ENCODE results near the gene SDK1.

Gene SDK1

GRCh38 chr7:3459111-3459510 is 158.1 kb downstream of the SDK1 start:
- no peak for DNase-seq (ENCODE audit: low spot score)

- DNase-seq (ENCODE audit: low spot score) = no peak
These were observed 160.9 kb downstream of the SDK1 start for GRCh38 chr7:3461923-3462322.

DNA sequence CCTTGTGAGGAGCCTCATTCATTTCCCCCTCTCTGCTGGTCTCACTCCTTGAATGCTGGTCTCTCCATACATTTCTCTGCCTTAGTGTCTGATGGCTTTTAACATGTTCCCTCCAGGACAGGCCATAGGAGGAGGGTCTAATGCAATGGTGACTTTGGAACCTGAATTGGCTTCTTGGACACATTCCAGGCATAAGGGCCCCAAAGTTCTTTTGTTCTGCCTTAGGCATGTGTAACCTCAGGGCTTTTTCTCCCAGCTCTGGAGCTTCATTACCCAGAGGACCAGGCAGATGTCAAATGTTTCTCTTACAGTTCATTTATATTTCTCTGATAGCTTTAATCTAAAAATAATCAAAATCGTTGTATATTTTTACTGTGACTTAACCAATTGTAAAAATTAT is 162.6 kb downstream of the SDK1 start:
- DNase-seq (ENCODE audit: low spot score) = no peak

DNA sequence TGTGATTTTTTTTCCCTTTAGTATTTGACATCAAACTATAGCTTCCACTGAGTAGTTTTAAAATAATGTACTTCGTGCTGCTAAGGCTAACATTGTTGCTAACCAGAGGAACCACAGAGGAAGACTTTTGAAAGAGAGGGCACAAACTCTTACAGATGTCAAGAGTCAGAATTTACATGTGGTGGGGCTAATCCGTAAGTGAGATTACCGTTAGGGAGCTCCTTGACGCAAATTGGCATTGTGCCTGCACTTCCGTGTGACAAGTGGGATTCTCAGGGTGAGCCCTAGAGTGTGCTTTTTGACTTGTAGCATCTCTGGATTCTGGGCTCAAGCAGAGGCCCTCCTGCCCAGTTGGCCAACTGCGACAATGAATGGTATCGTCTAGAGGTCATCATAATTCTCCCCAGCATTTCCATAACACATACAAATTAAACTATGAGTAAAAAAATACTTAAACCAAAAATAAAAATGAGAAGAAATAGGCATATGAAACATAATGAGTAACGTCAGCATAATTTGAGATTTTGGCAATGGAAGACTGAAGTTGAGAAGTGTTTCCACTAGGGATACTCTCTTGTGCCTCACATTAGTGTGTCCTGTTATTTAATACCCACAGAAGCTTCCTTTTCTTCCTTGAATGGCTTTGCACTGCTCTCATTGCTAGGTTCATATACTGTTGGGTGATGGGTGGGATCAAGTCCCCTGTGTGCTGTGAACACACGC is 164.0 kb downstream of the SDK1 start:
- no peak for DNase-seq (ENCODE audit: low spot score)

DNA sequence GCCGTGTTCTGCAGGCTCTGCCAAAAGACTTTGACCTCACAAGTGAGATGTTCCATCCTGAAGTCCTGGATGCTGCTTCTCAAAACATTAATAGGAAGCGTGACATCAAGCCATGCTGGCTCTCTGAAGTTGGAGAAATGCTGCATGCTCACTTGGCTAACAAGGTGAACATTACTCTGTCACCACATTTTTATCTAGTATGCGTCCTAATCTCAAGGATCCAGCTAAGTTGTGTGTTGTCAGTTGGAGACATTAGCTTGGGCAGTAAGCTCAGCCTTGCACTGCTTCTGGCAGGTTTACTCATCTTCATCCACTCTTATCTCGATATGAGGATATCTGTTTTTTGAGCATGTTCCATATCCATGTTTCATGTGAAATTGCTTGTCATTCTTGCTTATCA is 165.2 kb downstream of the SDK1 start:
- no peak for DNase-seq (ENCODE audit: low spot score)

DNA sequence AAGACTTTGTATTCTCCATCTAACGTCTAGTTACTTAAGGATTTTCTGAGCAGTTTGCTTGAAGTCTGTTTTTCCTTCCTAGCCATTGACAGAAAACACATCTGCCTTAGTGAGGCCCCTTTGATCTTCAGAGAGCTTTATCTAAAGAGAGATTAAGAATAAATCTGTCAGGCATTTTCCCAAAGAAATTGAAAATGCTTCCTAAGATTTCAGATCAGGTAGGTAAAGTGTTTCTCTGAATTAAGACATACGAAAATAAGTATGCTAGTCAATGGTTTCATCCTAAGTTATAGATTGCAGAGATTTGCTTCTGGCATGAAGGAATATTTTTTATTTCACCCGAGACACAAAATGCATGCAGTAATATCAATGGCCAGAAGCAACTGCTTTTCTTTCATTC is 168.6 kb downstream of the SDK1 start:
- no peak for DNase-seq (ENCODE audit: low spot score)

DNA sequence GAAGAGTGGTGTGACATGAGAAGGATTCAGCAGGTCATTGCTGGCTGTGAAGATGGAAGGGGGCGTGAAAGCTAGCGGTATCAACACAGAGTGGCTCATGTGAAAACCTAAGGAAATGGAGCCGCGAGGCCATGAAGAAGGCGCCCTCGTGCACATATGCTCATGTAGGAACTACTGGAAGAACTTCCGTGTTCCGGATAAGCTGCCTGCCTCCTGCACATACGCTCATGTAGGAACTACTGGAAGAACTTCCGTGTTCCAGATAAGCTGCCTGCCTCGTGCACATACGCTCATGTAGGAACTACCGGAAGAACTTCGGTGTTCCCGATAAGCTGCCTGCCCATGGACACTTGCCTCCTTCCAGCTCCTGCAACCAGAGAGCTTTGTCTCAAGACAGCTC is 179.1 kb downstream of the SDK1 start:
- DNase-seq (ENCODE audit: low spot score) = no peak

- no peak for DNase-seq (ENCODE audit: low spot score)
These were observed 180.4 kb downstream of the SDK1 start for GRCh38 chr7:3481435-3481834.

GRCh38 chr7:3482147-3482921 is 181.3 kb downstream of the SDK1 start:
- no peak for DNase-seq (ENCODE audit: low spot score)

GRCh38 chr7:3486841-3487240 is 185.8 kb downstream of the SDK1 start:
- no peak for DNase-seq (ENCODE audit: low spot score)

GRCh38 chr7:3488829-3489228 is 187.8 kb downstream of the SDK1 start:
- DNase-seq (ENCODE audit: low spot score) = no peak

DNA sequence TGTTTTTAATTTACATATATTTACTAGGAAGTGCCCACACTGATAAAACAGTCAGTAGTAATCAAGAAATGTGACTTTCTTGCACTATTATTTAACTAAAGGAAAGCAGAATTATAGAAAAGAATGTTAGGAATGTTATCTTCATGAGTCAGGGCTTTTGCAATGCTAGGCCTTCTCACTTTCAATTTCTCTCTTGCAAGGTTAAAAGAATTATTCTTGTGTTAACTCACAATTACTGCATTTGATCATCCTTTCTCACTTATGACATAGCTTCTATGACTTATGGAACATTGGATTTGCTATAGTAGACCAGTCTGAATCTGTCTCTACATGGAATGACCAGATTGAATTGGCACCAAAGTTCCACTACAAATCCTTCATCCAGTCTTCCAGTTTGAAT is 192.4 kb downstream of the SDK1 start:
- DNase-seq (ENCODE audit: low spot score) = no peak

DNA sequence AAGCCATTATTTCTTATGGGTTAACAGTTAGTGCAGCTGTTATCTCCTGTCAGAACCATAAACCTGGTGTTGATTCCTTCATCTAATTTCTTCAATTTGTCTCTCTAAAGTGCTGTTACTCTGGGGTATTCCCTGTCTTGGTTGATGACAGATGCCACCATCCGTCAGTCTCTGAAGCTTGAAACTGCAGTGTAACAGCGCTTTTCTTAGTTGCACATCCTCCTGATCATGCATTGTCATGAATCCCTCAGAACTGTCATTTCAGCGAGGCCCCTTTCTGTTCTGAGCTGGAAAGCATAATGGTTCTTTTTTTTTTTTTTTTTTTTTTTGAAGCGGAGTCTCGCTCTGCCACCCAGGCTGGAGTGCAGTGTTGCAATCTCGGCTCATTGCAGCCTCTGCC is 193.9 kb downstream of the SDK1 start:
- DNase-seq (ENCODE audit: low spot score) = no peak

- no peak for DNase-seq (ENCODE audit: low spot score)
These were observed 194.5 kb downstream of the SDK1 start for GRCh38 chr7:3495530-3495929.

DNA sequence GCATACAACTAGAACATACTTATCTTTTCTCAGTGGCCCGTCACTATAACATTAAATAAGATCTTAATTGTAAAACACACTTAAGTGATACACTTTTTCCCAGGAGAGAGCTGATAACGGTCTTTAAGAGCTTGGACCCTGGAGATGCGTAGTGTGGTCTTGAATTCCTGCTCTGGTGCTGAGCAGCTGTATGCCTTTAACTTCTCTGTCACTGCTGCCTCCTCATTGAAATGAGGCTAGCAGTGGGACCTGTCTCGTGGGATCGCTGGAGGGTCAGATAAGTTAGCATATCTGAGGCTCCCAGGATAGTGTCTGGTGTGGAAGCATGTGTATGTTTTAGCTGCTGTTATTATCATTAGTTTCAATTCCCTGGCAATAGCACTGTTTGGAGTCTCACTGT is 194.9 kb downstream of the SDK1 start:
- no peak for DNase-seq (ENCODE audit: low spot score)

DNA sequence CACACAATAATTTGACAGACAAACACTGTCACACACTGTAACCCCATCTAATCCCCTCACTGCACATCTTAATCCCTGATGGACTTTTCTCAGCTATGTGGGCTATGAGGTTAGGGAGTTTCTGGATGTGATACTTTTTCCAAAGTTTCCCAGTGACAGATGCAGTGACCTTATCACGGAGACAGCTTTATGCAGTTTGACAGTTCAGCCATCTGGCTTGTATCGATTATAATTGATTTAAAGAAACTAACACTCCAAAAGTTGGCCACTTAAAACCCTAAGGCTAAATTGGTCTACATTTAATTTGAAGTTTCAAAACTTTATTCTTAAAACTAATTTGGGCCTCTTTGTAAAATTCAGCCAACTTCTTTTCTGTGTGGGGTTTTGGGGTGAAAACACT is 196.7 kb downstream of the SDK1 start:
- DNase-seq (ENCODE audit: low spot score) = no peak

DNA sequence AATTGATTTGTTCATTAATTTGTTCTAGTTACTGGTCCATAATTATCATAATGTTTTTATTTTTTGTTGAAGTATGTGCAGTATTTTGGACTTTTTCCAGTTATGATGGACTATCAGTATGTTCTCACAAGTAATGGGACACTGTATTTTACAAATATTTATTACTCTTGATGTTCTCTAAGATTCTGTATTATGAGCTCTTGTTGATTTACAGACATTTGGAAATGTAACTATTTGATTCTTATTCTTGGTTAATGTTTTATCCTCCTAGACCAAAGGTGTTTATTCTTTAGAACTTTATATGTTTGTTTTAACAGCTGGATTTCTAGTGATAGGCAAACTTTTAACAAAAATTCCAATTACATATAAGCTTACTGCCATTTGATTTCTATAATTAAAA is 200.6 kb downstream of the SDK1 start:
- DNase-seq (ENCODE audit: low spot score) = no peak

DNA sequence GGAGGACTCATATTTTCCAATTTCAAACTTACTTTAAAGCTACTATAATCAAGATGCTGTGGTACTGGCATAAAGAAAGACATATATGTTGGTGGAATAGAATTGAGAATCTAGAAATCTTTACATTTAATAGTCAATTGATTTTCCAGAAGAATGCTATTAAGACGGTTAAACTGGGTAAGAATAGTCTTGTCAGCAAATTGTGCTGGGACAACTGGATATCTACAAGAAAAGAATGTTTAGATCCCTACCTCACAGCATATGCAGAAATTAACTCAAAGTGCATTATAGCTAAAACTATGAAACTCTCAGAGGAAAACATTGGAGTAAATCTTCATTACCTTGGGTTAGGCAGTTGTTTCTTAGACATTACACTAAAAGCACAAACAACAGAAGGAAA is 203.3 kb downstream of the SDK1 start:
- DNase-seq (ENCODE audit: low spot score) = no peak

DNA sequence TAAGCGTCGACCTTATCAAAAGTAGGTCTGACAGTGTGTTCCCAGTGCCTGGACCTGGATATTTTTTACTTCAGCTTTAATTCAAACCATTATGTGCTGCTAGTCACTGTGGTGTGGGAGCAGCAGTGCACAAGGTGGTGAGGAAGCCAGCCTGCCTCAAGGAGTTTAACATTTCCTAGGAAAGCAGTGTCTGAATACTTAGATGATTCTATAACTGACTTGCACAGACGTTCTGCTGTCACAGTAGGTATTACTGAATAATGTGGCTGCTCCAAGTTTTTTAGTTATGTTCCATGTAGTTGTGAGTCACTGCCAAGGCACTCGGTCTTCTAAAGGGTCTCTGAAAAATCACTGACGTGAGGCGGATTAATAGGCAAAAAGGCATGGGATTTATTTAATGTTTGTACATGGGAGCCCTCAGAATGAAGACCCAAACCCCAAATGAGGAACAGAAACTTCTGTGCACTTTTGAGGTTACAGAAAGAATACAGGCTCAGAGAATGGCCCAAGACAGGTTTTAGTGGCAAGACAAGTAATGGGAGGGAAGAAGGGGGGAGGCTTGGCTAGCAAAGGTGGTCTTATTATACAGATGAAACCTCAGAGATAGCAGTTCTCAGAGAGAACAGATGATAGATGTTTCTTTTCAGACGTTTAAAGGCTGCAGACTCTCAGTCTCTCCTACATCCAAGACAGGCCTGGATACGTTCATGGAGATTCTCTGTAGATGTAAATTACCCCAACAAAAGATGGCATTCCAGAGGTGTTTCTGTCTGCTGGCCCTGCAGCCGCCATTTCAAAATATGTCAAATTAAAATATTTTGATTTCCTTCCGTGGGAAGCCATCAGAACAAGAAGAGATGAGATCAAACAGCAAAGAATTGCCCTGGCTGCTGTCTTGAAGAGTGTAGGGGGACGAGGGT is 209.3 kb downstream of the SDK1 start:
- no peak for DNase-seq (ENCODE audit: low spot score)

DNA sequence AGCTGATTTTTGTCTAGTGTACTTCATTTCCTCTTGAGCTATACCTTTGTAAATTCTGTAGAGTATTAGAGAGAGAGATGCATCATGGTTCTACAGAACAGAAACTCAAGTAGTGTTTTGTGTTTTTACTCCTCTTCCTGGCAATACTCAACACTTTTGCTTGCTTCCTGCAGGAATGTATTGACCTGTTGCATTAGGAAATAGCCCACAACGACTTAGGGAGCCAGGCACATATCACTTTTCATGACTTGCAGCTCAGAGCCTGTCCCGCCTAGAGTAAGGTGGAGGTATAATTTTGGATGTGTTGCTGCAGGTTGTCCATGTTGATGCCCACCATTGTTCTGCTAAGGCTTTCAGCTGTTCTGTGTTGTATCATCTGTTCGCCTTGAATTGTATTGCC is 216.3 kb downstream of the SDK1 start:
- no peak for DNase-seq (ENCODE audit: low spot score)

GRCh38 chr7:3518546-3518945 is 217.5 kb downstream of the SDK1 start:
- DNase-seq (ENCODE audit: low spot score) = no peak

DNA sequence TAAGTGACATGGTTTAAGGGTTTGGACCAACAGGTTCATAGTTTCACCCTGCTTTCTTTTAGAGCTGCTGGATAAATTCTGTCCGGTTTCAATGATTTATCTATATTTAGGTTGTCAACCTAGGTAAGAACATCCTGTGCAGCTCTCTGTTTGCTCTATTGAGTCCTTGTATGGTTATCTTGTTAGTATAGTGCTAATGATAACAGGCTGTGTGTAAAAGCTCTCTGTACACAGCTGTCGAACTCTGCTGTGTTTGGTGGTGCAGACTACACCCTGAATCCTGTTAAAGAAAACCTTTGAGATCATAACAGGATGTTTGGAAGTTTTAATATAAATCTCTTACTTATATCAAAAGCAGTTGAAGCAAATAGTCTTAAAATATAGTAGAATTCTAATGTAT is 219.2 kb downstream of the SDK1 start:
- DNase-seq (ENCODE audit: low spot score) = no peak

Measured in hematopoietic multipotent progenitor cell treated with erythropoietin and hydrocortisone succinate and interleukin-3 and kit ligand, for 15 days (in vitro differentiated cells).